Measurements from ENCODE around the gene TBC1D3B.

TBC1D3B gene

GRCh38 chr17:36117505-36118382, 58.7 kb downstream of the TBC1D3B start:
- H3K9me2 ChIP-seq (ENCODE audit: low read depth, low read length): no peaks in the 10 kb centered on the region
- no peaks in the 10 kb centered on the region for H3K9me3 ChIP-seq (ENCODE audit: low read length)
- no peaks in the 10 kb centered on the region for H3K79me2 ChIP-seq (ENCODE audit: insufficient read depth, low read length)
- H3F3A ChIP-seq (ENCODE audit: insufficient read depth, low read length): no peaks in the 10 kb centered on the region
- no peaks in the 10 kb centered on the region for H4K20me1 ChIP-seq (ENCODE audit: insufficient read depth, low read length)
- no peaks in the 10 kb centered on the region for H3K4me1 ChIP-seq (ENCODE audit: insufficient read depth, low read length, severe bottlenecking)
- H3K27ac ChIP-seq (ENCODE audit: low read depth, low read length, poor library complexity, severe bottlenecking): no peak overlapping the region
- no peak overlapping the region for H2AFZ ChIP-seq (ENCODE audit: low read length)
- TF ChIP-seq CTCF (IDR thresholded peaks at IDR 0.05; ENCODE audit: low read length) (no peak), EZH2 (IDR thresholded peaks at IDR 0.05; ENCODE audit: borderline replicate concordance, low read length) (no peak)
- no peak overlapping the region for H3K9ac ChIP-seq (ENCODE audit: low read length)
- H3K27me3 ChIP-seq (ENCODE audit: insufficient read depth, low read length): peaks cover 2% of the 10 kb centered on the region; the same call in 1 of the 2 replicates
- H3K4me2 ChIP-seq (ENCODE audit: low read length): no peak overlapping the region
- H3K36me3 ChIP-seq (ENCODE audit: insufficient read depth, low read length): no peaks in the 10 kb centered on the region
- H3K4me3 ChIP-seq (ENCODE audit: low read depth, low read length, poor library complexity, severe bottlenecking): no peak overlapping the region

Data from OCI-LY1 (cell line).